Measurements from ENCODE around the gene TTLL12.

TTLL12 gene

DNA sequence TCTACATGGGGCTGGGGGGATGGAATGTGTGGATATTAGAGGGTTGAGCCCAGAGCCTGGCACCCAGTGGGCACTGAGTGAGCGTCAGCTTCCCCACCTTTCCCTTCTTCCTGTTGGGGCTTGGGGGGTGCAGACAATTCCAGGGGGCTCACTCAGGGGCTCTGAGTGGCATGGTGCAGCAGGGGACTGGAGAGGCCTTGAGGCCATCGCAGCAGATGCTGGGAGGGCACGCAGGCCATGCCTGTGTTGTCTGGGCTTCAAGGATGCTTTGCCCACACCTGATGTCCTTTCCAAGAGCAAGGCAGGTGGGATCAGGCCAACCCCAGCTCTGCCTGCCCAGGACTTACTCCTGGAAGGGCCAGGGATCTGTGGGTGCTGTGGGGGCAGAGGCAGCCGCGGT is 11.2 kb upstream of the TTLL12 start:
- no peak for DNase-seq

DNA sequence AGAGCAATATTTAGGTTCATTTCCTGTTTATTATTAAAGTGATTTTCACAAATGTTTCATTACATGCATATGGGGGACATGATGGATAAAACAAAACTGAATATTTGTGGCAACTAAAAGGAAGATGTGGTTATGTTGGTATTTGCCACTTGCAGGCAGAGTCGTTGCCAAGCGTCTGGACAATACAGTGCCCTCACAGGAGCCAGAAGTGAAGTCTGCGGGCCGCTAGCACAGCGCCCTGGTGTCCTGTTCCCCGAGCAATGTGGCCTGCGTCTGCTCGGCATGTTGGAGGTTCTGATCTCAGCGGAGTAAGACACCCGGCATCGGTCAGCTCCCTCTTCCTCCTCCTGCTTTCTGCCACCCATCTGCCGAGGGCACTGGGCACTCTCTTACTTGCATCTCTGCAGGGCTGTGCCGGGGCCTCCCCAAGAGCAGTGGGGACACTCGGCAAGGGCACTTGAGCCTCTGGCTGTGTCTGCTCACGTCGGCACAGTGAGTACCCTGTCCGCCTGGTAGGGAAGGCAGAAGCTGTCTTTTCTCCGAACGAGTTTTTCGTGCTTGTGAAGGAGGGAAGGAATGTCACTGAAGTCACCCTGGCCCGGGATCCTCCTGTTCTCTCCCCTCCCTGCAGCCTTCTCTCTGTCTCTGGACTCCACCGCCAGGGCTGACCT is 10.5 kb upstream of the TTLL12 start:
- no peak for DNase-seq

- DNase-seq = no peak
These were observed 4.9 kb upstream of the TTLL12 start for GRCh38 chr22:43191831-43192230.

DNA sequence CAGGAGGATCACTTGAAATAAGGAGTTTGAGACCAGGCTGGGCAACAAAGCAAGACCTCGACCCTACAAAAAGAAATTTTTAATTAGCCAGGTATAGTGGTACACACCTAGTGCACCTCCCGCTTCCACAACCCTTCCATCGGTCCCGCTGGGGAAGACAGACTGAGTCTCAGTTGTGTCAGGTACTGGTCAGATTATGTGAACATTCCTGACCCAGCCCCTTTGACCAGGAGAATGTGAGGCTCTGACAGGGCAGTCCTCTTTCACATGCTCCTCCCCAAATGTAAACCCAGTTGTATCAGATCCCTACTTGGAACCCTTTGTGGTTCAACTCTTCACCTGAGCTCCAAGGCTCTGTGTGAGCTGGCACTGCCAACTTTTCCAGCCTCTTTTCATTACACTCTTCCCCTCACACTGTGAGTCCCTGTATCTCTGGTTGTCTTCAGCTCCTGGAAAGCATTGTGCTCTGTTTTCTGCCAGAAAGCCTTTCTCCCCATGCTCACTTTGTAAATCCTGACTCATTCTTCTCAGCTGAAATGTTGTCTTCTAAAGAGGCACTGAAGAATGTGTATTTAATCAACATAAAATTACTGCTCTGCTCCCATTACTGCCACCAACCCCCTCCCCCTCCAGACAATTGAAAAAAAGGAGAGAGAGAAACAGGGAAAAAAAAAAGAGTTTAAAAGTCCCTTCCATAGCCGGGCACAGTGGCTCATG is 2.1 kb upstream of the TTLL12 start:
- DNase-seq = no peak

DNA sequence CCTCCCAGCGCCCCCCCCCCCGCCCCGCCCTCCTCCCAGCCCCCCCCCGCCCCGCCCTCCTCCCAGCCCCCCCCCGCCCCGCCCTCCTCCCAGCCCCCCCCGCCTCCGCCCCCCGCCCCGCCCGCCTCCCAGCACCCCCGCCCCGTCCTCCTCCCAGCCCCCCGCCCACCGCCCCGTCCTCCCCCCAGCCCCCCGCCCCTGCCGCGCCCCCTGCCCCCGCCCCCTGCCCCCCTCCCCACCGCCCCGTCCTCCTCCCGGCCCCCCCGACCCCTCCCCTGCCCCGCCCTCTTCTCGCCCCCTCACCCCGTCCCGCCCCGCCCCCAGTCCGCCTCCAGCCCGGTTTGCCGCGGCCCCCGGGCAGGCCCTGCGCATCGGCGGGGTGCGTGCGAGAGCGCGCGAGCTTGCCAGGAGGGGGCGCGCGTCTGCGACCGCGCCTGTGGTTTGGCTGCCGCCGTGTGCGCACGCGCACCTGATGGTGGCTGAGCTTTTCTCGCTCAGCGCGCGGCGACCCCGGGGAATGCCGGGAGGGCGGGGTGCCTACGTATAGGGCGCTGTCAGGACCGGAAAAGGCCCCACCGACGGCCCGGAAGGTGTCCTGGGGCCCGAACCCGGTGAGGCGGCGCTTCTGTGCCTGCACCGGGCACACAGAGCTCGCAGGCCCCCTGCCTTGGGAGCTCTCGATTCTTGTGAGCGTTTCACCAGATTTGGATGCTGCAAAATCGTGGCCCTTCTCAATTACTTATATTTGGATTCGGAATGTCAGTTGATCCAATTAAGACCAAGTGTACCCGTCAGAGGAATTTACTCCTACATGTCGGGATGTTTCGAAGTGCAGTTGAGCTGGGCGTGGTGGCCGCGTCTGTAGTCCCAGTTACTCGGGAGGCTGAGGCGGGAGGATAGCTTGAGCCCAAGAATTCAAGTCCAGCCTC is 501 bp upstream of the TTLL12 start:
- DNase-seq = peak; percentile 74

GRCh38 chr22:43185860-43186261 is 1.1 kb downstream of the TTLL12 start:
- DNase-seq = no peak

GRCh38 chr22:43183496-43184277 is 3.2 kb downstream of the TTLL12 start:
- DNase-seq = no peak

- DNase-seq = no peak
These were observed 4.2 kb downstream of the TTLL12 start for GRCh38 chr22:43182726-43183125.

DNA sequence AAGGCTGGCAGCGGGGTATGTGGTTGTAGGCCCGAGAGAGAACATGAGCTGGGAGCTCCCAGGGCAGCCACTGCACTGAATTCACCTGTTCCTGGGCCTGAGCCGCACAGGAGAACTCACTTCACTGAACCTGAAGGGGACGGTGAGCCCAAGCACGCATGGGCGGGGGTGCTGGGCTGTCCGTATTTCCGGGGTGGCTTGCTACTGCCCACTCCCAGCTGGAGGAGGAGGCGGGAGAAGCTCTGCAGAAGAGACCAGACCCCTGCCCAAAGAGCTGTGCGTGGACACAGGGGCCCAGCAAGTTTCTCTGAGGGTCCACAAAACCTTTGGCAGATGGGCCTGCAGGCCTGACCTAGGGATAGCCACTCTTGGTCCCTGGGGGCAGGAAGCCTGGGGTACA is 4.8 kb downstream of the TTLL12 start:
- no peak for DNase-seq

DNA sequence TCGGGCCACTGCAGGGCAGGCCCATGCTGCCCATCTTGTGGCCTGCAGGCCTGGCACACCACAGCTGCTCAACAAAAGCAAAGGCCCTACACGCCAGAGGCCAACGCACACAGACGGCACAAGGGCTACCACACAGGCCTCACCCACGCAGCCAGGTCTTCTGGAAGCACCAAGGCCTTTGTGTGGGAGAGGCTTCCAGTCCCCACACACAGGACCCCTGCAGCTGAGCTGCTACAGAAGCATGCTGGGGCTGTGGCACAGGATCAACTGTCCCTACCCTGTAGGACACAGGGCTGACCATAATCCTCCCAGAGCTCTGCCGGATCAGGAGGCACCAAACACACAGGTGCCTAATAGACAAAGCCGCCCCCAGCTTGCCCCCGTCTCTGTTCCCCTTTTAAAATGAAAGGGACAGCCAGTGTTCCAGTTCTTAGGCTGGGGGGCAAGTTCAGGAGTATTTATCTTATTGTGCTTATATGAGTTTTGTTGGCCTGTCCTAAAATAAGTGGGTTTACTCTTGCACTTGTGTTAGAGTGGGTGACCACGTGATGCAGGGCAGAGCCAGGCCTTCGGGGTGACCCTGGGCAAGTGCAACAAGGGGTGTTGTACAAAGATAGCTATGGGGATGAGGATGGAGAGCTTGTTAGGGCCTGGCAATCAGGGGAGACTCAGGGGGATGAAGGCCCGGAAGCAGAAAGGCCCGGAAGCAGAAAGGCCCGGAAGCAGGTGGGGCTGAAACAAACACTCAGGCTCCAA is 5.4 kb downstream of the TTLL12 start:
- no peak for DNase-seq

DNA sequence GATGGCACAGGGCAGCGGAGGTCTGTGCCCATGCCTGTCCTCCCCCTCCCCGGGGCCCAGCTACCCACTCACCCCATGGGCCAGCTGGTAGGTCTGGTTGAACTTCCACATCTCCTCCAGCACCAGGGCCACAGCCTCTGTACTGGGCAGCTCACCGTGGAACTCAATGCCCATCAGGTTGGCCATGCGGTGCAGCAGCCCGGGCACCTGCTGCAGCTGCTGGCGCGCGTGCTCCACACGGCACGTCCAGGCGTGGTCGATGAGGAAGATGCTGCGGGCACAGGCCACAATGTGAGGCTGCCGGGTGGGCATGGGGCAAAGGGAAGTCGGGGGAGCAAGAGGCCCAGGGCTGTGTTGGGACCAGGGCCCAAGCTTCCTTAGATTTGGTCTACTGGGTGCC is 6.3 kb downstream of the TTLL12 start:
- no peak for DNase-seq

DNA sequence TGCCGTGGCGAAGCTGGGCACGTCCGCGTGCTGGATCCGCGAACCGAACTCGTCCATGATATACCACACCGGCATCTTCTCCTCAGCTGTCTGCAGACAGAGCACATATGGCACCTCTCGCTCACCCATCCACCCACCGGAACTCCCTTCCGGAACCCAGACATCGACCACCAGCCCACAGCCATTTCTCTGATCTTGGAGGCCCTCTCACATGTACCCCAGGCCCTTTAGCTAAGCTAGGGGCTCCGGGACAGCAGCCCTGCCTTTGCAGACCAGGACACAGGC is 7.1 kb downstream of the TTLL12 start:
- DNase-seq = no peak

DNA sequence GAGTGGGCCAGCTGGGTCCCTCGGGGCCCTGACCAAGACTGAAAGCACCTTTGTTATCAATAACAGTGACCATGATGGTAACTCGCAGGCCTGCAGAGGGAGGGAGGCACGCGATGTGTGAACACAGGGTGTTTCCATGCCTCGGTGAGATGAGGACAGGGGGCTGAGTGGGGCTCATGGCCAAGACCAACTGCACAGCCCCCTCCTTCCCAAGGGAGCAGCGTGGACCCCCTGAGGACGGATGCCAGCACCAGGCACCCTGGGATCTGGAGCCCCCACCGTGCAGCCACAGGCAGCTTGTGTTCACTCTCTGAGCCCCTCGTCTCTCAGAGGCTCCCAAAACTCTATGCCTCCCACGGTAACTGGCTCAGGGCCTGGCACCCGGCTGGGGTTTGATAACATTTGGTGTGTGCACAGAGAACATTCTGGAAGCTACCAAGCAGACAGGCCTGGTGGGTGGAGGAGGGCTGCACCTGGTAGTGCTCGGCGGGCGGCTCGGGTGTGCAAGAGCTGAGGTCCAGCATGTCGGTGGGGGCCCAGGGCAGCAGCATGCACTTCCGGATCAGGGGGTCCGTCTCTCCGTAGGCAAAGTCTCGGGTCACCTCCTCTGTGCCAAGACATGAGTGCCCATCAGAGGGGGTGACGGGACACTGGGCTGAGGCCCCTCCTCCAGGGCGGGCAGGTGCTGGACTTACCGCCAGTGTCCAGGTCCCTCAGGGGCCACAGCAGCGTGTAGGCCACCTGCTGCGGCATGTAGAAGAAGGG is 7.6 kb downstream of the TTLL12 start:
- DNase-seq = no peak

DNA sequence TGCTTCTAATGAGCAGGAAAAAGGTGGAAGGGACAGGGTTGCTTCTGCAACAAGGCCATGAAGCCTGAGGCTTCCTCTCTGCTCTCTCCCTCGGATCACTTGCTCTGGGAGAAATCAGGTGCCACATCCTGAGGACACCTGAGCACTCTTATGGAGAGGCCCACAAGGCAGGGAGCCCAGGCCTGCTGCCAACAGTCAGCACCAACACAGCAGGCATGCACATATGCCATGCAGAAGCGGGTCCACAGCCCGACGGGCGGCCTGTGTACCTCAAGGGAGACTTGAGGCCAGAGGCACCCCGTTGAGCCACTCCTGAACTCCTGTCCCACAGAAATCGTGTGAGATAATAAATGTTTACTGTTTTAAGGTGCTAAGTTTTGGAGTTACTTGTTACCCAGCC is 9.5 kb downstream of the TTLL12 start:
- DNase-seq = no peak

GRCh38 chr22:43176090-43176489 is 10.8 kb downstream of the TTLL12 start:
- DNase-seq = no peak

DNA sequence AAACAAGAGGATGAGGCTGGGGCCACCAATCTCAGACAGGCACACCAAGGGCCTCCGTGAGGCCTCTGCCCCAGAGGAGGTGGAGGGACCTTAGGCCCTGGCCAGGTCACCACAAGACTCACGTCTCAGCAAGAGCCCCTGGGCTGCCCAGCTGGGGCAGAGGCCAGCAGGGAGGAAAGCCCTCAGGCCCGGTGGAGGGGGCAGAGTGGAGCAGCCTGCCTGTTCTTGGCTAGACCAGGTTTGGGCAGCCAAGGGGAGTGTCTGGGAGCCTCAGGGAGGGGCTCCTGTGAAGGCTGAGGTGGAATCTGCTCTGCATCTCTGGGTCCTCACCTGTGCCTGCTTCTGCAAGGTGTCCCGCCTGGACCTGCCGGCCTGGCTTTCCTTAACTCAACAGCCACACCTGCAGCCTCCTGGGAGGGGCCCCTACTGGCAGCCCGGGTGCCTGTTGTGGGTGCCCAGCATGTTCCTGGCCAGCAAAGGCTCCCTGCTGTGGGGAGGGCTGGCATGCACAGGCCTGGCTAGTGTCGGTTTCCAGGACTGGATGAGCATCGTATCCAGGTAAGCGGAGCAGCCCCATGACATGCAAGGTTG is 11.9 kb downstream of the TTLL12 start:
- DNase-seq = no peak

DNA sequence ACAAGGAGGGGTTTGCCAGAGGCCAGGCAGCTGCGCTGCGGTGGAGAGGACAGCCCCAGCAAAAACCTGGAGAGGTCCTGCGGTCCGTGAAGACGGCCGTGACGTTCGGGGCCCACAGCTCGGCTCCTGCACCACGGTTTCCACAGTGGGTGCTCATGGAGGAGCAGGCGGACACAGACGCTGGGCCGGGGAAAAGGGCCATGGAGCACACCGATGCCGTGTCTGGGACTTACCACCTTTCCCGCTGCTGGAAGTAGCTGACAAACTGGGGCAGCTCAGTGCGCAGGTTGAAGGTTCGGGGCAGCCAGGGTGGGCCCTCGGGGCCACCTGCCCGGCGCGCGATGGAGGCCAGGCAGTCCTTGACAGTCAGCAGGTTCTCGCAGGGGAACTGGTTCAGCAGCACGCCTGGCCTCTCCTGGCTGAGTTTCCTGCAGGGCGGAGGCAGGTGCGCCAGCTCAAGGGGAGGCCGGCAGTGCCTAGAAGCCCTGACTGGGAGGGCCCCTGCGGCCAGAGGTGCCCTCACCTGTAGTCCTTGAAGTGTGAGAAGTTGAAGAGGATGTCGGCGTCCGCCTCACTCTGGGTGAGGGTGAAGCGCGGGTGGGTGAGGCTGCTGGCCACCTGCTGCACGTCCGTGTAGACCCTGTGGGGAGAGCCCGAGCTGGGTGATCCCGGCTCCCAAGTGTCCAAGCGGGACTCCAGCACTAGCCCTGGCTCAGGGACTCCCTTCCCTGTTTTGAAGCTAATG is 12.8 kb downstream of the TTLL12 start:
- no peak for DNase-seq

DNA sequence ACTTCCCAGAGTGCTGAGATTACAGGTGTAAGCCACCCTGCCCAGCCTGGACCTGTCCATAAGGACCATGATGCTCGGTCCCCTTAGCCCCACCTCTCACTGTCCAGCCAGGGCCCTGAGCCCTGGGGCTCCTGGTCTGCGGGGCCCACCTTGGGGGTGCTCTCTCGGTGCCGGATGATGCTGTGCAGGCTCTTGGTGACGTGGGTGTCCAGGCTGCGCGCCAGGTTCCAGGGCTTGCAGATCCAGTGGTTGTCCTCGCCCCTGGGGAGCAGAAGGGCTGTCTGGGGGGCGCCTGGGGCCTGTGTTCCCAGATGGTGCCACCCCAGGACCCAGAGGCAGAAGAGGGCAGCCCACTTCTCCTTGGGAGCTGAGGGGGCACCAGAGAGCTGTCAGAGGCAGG is 13.4 kb downstream of the TTLL12 start:
- DNase-seq = no peak

DNA sequence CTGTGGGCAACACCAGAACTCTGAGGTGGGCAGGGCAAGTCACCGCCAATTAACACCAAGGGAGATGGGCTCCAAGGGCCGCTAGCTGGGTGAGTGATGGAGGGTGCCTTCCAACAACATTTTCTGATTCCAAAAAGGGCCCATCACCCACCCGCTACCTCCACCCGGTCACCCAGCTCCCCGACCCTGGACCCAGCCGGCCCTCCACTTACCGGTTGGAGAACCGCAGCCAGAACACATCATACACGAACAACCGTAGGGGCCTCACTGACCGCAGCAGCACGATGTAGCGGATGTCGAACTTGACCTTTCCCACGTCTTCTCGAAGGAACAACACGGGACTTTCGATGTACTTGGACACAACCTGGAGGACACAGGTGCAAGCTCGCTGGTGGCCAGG is 14.7 kb downstream of the TTLL12 start:
- DNase-seq = no peak

- no peak for DNase-seq
These were observed 15.3 kb downstream of the TTLL12 start for GRCh38 chr22:43171607-43172006.
